Activated naive CD4-positive, alpha-beta T cell treated with anti-CD3 and anti-CD28 coated beads for 36 hours (primary cell): ENCODE measurements around the gene KIAA0753. TPM values are rescaled to one million over a fixed set of nuclear protein-coding genes. Genes with fewer than 3 reads are reported as not detected.

Experiments used
- CTCF ChIA-PET: fragments of 350-600 bp; sonication (Branson Sonifier 250); formaldehyde crosslinking; loops from one replicate; lab custom pipeline; 2021; ENCODE audit warnings: antibody characterized with exemption; lab: Charles Lee
- DNase-seq: peaks from one replicate; pipeline ENCODE4 v3.0.0-alpha.2; 2020
- H3K27ac Mint-ChIP-seq: one replicate; pipeline ENCODE4 v1.8.0; 2021; ENCODE audit warnings: mild to moderate bottlenecking, mixed read lengths
- H3K27me3 Mint-ChIP-seq: one replicate; pipeline ENCODE4 v1.8.0; 2021; ENCODE audit warnings: low read depth, mixed read lengths
- H3K36me3 Mint-ChIP-seq: one replicate; pipeline ENCODE4 v1.8.0; 2021; ENCODE audit warnings: low read depth, mixed read lengths
- H3K4me1 Mint-ChIP-seq: one replicate; pipeline ENCODE4 v1.8.0; 2021; ENCODE audit warnings: low read depth, mixed read lengths
- H3K4me3 Mint-ChIP-seq: one replicate; pipeline ENCODE4 v1.8.0; 2021; ENCODE audit warnings: mild to moderate bottlenecking, moderate library complexity, mixed read lengths
- H3K9me3 Mint-ChIP-seq: one replicate; pipeline ENCODE4 v1.8.0; 2021; ENCODE audit warnings: mixed read lengths
- intact Hi-C: fragments of 100-400 bp; cut with micrococcal nuclease; formaldehyde crosslinking; loops from one replicate; pipeline ENCODE4 v1.15.1; 2023
- total RNA-seq, 2 experiments: library from RNA; stranded (reverse); gene quantifications; one replicate each; pipeline ENCODE4 v1.2.3, GENCODE V29; 2021

The KIAA0753 gene
- total RNA-seq, 2 experiments from 2014 or later = 7.7 to 8.1 TPM

DNA sequence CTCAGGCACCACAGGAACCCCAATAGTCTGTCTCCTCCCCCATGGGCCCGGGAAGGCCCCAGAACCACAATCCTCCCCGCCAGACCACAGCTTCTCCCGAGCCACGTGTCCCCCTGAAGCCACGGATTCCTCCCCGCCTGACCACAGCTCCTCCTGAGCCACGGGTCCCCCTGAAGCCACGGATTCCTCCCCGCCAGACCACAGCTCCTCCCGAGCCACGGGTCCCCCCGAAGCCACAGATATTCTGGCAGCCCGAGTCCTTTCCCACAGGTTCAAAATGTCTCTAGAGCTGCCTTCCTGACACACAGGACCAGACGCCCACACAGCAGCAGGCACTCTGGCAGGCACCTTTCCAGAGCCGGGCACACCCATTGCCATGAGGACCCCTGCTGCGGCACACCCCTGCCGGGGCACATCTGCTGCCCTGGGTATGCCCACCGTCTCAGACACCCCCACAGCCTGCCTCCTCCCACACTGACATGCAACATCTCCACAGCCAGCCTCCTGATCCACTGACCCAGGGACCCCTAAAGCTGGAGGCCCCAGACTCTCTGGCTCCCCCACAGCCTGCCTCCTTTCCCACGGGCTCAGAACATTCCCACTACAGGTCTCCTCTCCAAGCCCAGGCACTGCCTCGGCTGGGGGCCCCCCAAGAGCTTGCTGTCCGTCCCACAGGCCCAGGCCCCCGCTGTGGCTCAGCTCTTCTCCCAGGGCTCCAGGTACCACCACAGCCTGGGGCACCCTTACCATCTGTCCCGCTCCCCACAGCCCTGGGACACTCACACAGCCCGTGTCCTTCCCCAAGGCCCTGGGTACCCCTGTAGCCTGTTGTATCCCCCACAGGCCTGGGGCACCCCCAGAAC lies 2.2 kb downstream of the KIAA0753 start:
- Mint-ChIP-seq H3K27me3 (no peaks in the 10 kb centered on the region), H3K4me3 (peak overlapping the region; percentile 81), H3K4me1 (peaks cover 36% of the 10 kb centered on the region), H3K27ac (no peak overlapping the region), H3K9me3 (no peaks in the 10 kb centered on the region), H3K36me3 (peaks cover 17% of the 10 kb centered on the region)
- CTCF ChIA-PET = interaction anchor here (0.5 to 1.2 kb wide), 4 partner anchors 13 to 1199 kb away, joined by 3 to 4 read pairs (median 3); partner anchors contain the start of genes C17orf100, C1QBP and MED31
- no peak for DNase-seq
- intact Hi-C loops = no loop called here

DNA sequence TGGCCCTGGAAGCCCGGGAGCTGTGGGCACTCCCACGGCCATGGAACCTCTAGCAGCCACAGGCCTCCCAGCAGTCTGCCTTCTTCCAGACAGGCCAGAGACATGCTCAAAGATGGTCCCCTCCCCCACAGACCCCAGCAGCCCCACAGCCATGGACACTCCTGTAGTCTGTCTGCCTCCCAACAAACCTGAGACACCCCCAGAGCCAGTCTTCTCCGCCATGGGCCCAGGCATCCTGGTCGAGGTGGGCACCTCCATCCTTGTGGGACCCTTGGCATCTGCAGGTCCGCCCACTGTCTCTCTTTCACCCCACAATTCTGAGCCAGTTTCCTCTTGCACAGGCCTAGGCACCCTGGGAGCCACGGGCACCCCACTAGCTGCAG lies 3.1 kb downstream of the KIAA0753 start:
- H3K9me3 Mint-ChIP-seq = no peaks in the 10 kb centered on the region
- no peak overlapping the region for H3K27ac Mint-ChIP-seq
- H3K4me1 Mint-ChIP-seq = peaks cover 27% of the 10 kb centered on the region
- no peak overlapping the region for H3K4me3 Mint-ChIP-seq
- DNase-seq = no peak
- H3K27me3 Mint-ChIP-seq = no peaks in the 10 kb centered on the region
- CTCF ChIA-PET = interaction anchor here (0.5 to 1.0 kb wide), 2 partner anchors 156 to 367 kb away, joined by 3 to 4 read pairs; no protein-coding TSS in a partner anchor
- intact Hi-C loops = no loop called here
- H3K36me3 Mint-ChIP-seq = peaks cover 20% of the 10 kb centered on the region

DNA sequence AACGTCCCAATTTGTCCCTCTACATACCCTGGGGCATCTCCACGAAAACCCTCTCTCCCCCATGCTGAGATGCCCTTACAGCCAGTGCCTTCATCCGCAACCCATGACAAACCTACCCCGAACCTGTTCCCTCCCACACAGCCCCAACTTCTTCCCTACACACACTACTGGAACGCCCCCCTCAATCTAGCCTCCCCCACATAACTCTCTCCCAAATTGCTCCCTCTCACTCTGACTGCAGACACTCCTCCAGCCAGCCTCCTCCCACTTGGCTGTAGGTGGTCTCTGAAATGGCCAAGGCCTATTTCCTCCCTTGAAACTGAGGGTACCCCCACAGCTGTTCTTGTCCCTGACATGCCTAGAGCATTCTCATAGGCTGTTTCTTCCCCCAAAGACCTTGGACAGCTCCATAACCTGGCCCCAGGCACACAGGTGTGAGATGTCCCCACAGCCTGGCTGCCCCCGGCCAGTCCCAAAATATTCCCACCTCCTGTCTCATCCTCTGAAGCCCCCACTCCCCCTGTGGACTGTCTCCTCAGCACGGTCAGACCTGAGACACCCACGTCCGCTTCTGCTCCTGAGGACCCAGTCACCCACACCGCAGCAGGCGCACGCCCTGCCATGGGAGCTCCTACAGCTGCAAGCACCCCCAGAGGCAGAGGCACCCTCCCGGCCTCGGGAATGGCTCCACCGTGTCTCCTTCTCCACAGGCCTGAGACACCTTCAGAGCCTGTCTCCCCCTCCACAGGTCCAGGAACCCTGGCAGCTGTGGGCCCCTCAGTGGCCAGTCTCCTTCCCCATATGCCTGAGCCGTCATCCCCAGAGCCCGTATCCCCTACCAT lies 3.7 kb downstream of the KIAA0753 start:
- DNase-seq = no peak
- intact Hi-C loops = no loop called here
- CTCF ChIA-PET = no interaction called here
- Mint-ChIP-seq H3K27me3 (no peaks in the 10 kb centered on the region), H3K36me3 (peaks cover 22% of the 10 kb centered on the region), H3K4me3 (no peak overlapping the region), H3K27ac (no peak overlapping the region), H3K9me3 (no peaks in the 10 kb centered on the region), H3K4me1 (peaks cover 21% of the 10 kb centered on the region)

DNA sequence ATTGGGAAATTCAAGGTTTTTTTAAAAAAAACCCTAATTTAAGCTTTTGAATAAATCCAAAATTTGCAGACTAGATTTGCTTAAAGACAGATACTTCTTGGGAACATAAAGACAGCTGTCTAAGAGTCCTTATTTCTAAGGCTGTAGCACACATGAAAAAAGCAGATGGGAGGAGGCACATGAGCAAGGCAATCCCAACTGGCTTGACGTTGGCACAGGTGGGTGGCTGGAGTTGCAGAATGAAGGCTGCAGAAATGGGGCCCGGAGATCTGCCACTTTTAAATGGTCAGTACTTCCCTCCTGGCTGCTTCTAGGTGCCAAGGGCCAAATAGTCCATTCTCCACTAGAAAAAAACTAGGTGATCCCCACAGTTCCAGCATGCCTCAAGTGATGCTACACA lies 4.4 kb downstream of the KIAA0753 start:
- no peak overlapping the region for H3K4me3 Mint-ChIP-seq
- no peak overlapping the region for H3K27ac Mint-ChIP-seq
- H3K36me3 Mint-ChIP-seq = peaks cover 26% of the 10 kb centered on the region
- H3K27me3 Mint-ChIP-seq = no peaks in the 10 kb centered on the region
- no peaks in the 10 kb centered on the region for H3K9me3 Mint-ChIP-seq
- H3K4me1 Mint-ChIP-seq = peaks cover 18% of the 10 kb centered on the region
- no peak for DNase-seq
- CTCF ChIA-PET = interaction anchor here (1.2 kb wide), 1 partner anchor 163 kb away, joined by 5 read pairs; no protein-coding TSS in a partner anchor
- intact Hi-C loops = no loop called here

DNA sequence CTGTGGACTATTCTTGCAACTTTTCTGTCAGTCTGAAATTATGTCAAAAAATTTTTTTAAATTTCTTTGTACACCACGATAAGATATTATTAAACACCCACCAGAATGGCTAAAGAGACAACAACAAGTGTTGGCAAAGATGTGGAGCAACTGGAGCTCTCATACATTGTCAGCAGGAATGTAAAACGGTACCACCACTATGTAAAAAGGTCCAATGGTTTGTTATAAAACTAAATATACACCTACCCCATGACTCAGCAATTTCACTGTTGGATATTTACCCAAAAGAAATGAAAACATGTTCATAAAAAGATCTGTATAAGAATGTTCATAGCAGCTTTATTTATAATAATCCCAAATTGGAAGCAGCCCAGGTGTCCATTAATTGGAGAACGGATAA lies 7.2 kb downstream of the KIAA0753 start:
- CTCF ChIA-PET = no interaction called here
- intact Hi-C loops = no loop called here
- Mint-ChIP-seq H3K27ac (peak overlapping the region; percentile 4), H3K27me3 (no peaks in the 10 kb centered on the region), H3K4me1 (peaks cover 8% of the 10 kb centered on the region), H3K9me3 (no peaks in the 10 kb centered on the region), H3K4me3 (no peak overlapping the region), H3K36me3 (peaks cover 33% of the 10 kb centered on the region)
- DNase-seq = no peak

DNA sequence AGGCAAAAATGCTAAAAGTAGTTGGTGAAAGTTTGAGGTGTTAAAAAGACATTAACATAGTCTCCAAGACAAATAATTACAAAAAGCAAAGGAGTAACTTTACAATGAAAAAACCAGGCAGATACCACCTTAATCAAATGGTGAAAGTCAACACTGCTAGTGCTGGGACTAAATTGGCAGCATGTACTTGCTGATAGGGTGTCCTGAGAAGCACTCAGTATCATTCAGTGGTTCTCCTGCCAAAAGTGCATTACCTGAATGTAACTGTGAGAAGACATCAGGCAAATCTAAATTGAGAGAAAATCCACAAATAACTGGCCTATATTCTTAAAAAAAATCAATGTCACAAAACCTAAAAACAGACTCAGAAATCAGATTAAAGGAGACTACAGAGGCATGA lies 8.0 kb downstream of the KIAA0753 start:
- H3K4me1 Mint-ChIP-seq = peaks cover 2% of the 10 kb centered on the region
- peaks cover 36% of the 10 kb centered on the region for H3K36me3 Mint-ChIP-seq
- H3K4me3 Mint-ChIP-seq = no peak overlapping the region
- no peaks in the 10 kb centered on the region for H3K9me3 Mint-ChIP-seq
- H3K27ac Mint-ChIP-seq = no peak overlapping the region
- intact Hi-C loops = no loop called here
- DNase-seq = no peak
- H3K27me3 Mint-ChIP-seq = no peaks in the 10 kb centered on the region
- CTCF ChIA-PET = no interaction called here

DNA sequence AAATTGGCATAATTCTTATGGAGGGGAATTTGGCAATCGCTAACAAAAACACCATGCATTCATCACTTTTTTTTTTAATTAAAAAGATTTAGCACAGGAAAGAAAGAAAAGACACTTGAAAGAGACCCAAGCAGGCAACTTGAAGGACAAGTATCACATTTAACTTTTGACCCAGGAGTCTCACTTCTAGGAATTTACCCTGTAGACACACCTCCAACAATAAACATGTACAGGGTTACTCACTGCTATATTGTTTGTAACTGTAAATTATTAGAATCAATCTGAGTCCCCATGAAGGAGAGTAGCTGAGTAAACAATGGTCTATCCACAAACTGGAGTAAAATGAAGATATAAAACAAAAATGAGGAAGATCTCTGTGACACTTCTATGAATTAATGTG lies 10.1 kb downstream of the KIAA0753 start:
- intact Hi-C loops = no loop called here
- Mint-ChIP-seq H3K4me1 (peaks cover 2% of the 10 kb centered on the region), H3K4me3 (no peak overlapping the region)

DNA sequence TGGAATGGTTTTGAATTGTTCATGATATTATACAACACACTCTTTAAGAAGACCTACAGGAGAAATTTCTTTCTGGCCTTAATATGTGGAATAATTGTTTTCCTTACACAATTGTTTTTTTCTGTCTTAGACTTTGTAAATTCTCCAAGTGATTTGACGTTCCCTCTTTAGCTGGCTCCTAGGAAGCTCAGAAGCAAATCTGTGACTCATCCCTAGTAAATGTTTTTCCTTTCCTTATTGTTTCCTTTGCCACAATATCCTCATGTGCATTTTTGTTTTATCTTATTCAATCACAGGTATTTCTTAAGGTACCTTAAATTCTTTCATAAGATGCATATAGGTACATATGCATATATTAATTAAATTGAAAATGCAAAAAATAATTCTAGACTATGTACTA lies 13.5 kb downstream of the KIAA0753 start:
- H3K27ac Mint-ChIP-seq = no peak overlapping the region
- intact Hi-C loops = no loop called here
- peaks cover 2% of the 10 kb centered on the region for H3K4me1 Mint-ChIP-seq
- no peaks in the 10 kb centered on the region for H3K27me3 Mint-ChIP-seq
- no peaks in the 10 kb centered on the region for H3K9me3 Mint-ChIP-seq
- CTCF ChIA-PET = interaction anchor here (0.6 kb wide), 1 partner anchor 302 kb away, joined by 5 read pairs; no protein-coding TSS in a partner anchor
- H3K4me3 Mint-ChIP-seq = no peak overlapping the region
- H3K36me3 Mint-ChIP-seq = peaks cover 14% of the 10 kb centered on the region
- DNase-seq = no peak

More for the DNA sequence above, 10.1 kb downstream of the KIAA0753 start:
- CTCF ChIA-PET = no interaction called here
- H3K36me3 Mint-ChIP-seq = peaks cover 34% of the 10 kb centered on the region
- H3K27me3 Mint-ChIP-seq = no peaks in the 10 kb centered on the region
- no peaks in the 10 kb centered on the region for H3K9me3 Mint-ChIP-seq
- no peak overlapping the region for H3K27ac Mint-ChIP-seq
- DNase-seq = no peak

DNA sequence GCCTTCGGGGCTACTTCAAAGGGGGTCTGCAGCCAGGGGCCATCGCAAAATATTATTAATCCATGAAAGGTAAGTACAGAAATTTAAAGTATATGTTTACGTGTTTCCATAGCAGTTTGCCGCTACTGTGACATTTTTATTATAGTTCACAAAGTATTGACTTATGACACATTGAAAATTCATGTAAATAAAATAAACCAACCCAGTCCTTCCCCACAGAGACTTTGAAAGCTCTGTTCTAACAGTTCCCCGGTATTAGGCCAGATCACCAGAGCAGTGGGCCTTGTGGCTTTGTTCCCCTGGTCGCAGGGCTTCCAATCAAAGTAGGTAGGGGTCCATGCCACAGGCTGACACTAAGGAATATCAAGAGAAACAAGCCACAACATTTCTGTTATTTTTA lies 13.9 kb downstream of the KIAA0753 start:
- intact Hi-C loops = no loop called here
- H3K27ac Mint-ChIP-seq = no peak overlapping the region
- CTCF ChIA-PET = interaction anchor here (0.6 kb wide), 1 partner anchor 301 kb away, joined by 5 read pairs; no protein-coding TSS in a partner anchor
- no peaks in the 10 kb centered on the region for H3K27me3 Mint-ChIP-seq
- no peak for DNase-seq
- H3K9me3 Mint-ChIP-seq = no peaks in the 10 kb centered on the region
- peaks cover 14% of the 10 kb centered on the region for H3K36me3 Mint-ChIP-seq
- H3K4me3 Mint-ChIP-seq = no peak overlapping the region
- H3K4me1 Mint-ChIP-seq = peaks cover 2% of the 10 kb centered on the region

DNA sequence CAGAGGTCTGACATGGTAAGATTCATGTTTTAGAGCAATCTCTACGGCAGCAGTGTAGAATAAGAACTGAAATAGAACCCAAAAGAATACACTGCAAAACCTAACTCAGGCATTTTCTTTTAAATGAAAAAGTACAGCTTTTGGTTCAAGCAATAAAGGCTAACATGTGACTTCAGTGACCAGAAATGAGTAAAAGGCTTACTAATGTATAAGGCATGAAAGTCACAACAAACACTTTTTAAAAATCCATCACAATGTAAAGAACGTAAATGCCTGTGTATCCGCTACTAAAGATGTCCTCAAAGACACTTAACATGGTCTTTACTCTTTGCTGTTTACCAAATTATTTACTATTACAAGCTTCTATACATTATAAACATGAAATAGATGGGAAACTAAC lies 16.6 kb downstream of the KIAA0753 start:
- Mint-ChIP-seq H3K9me3 (no peaks in the 10 kb centered on the region), H3K4me1 (no peaks in the 10 kb centered on the region), H3K27me3 (no peaks in the 10 kb centered on the region), H3K27ac (no peak overlapping the region), H3K36me3 (peaks cover 12% of the 10 kb centered on the region), H3K4me3 (no peak overlapping the region)
- CTCF ChIA-PET = no interaction called here
- intact Hi-C loops = no loop called here
- no peak for DNase-seq

DNA sequence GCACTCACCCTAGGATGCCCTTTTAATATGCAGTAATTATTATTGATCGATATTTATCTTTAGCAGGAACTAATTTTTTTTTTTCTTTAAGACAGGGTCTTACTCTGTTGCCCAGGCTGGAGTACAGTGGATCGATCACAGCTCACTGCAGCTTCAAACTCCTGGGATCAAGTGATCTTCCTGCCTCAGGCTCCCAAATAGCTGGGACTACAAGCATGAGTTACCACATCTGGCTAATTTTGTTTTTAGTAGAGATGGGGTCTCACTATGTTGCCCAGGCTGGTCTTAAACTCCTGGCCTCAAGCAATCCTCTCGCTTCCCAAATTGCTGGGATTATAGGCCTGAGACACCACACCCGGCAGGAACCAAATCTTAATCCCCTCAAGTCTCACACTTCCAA lies 29.3 kb downstream of the KIAA0753 start:
- no peak for DNase-seq
- Mint-ChIP-seq H3K4me1 (peaks cover 3% of the 10 kb centered on the region), H3K9me3 (no peaks in the 10 kb centered on the region), H3K27ac (no peak overlapping the region), H3K36me3 (peaks cover 20% of the 10 kb centered on the region), H3K27me3 (no peaks in the 10 kb centered on the region), H3K4me3 (no peak overlapping the region)
- CTCF ChIA-PET = no interaction called here
- intact Hi-C loops = no loop called here

DNA sequence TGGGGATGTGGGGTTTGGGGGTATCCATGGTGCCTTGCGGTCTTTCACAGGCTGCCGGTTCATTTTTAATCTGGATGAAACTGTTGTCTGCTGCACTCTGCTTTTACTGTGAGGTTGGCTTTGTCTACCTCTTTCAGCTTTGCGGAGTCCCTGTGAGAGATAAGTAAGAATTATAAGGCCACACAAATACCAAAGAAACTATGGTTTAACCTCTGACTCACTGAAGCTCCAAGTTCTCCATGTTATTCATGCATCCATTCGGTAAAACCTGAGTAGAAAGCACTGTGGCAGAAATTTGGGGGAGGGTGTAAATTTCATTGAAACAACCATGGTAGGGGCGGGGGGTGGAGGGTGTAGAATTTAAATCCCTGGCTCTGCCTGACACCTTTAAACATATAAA lies 30.5 kb downstream of the KIAA0753 start:
- CTCF ChIA-PET = no interaction called here
- Mint-ChIP-seq H3K27me3 (no peaks in the 10 kb centered on the region), H3K9me3 (no peaks in the 10 kb centered on the region), H3K4me1 (peaks cover 3% of the 10 kb centered on the region), H3K36me3 (peaks cover 20% of the 10 kb centered on the region), H3K27ac (no peak overlapping the region), H3K4me3 (no peak overlapping the region)
- DNase-seq = no peak
- intact Hi-C loops = no loop called here
